IMR-90 (cell line): Measurements from ENCODE around the gene LRRC2. TPM values are rescaled to one million over a fixed set of nuclear protein-coding genes. Genes with fewer than 3 reads are reported as not detected.

Experiments used
- ATAC-seq: fragments of 200-7000 bp; cut with Tn5 transposase; 2 replicates; pipeline ENCODE4 v1.9.1; 2020; ENCODE audit warnings: low read depth, mild to moderate bottlenecking, moderate library complexity
- BruUV-seq: library from RNA; stranded (reverse); fragments of 400-500 nt; replicated peaks from 2 replicates; lab custom pipeline; 2021; lab: Mats Ljungman, UMichigan
- CTCF ChIA-PET: fragments of 300-600 bp; formaldehyde crosslinking; extraction: SDS; loops from one replicate; lab custom pipeline; 2021; ENCODE audit warnings: antibody characterized with exemption; lab: Yijun Ruan, JAX
- POLR2A ChIA-PET: fragments of 300-600 bp; sonication (Branson Sonifier 250); formaldehyde crosslinking; loops from one replicate; lab custom pipeline; 2022; ENCODE audit warnings: antibody characterized with exemption; ENCODE audit not compliant: unreplicated experiment; lab: Charles Lee
- DNase-seq: peaks from one replicate; pipeline ENCODE4 v3.0.0; 2013
- H2AFZ ChIP-seq: replicated peaks from 2 replicates; pipeline ENCODE3; 2013; ENCODE audit warnings: low read length, mild to moderate bottlenecking; ENCODE audit not compliant: poor library complexity
- H2AK5ac ChIP-seq: 2 replicates; pipeline ENCODE4 v1.6.1; 2013; ENCODE audit warnings: low read depth, low read length, inconsistent platforms
- H2AK9ac ChIP-seq: replicated peaks from 2 replicates; pipeline ENCODE3; 2013; ENCODE audit warnings: mild to moderate bottlenecking, low read depth, low read length, moderate library complexity; ENCODE audit not compliant: poor library complexity
- H2BK120ac ChIP-seq: 2 replicates; pipeline ENCODE4 v1.6.1; 2013; ENCODE audit warnings: low read depth, low read length, inconsistent platforms
- H2BK15ac ChIP-seq: 3 replicates; pipeline ENCODE4 v1.6.1; 2013; ENCODE audit warnings: low read depth, low read length, inconsistent platforms
- H2BK20ac ChIP-seq: 2 replicates; pipeline ENCODE4 v1.6.1; 2013; ENCODE audit warnings: low read depth, mild to moderate bottlenecking, inconsistent platforms, low read length, moderate library complexity
- H2BK5ac ChIP-seq: 2 replicates; pipeline ENCODE4 v1.6.1; 2013; ENCODE audit warnings: mild to moderate bottlenecking, low read depth, low read length, inconsistent platforms; ENCODE audit not compliant: poor library complexity, severe bottlenecking
- H3K14ac ChIP-seq: replicated peaks from 2 replicates; pipeline ENCODE4 v1.6.1; 2013; ENCODE audit warnings: low read depth, low read length, inconsistent platforms
- H3K18ac ChIP-seq: 2 replicates; pipeline ENCODE4 v1.6.1; 2013; ENCODE audit warnings: low read depth, low read length, control low read depth
- H3K23ac ChIP-seq: 2 replicates; pipeline ENCODE4 v1.6.1; 2013; ENCODE audit warnings: low read depth, low read length, inconsistent platforms
- H3K27ac ChIP-seq: 2 replicates; pipeline ENCODE4 v1.5.1; 2013; ENCODE audit warnings: mild to moderate bottlenecking, control low read depth, low read length; ENCODE audit not compliant: insufficient read depth
- H3K27me3 ChIP-seq: 2 replicates; pipeline ENCODE4 v1.6.1; 2013; ENCODE audit warnings: low read length; ENCODE audit not compliant: control insufficient read depth, insufficient read depth
- H3K36me3 ChIP-seq: 2 replicates; pipeline ENCODE4 v1.6.1; 2013; ENCODE audit warnings: low read length, mixed read lengths; ENCODE audit not compliant: control insufficient read depth, insufficient read depth
- H3K4ac ChIP-seq: 2 replicates; pipeline ENCODE4 v1.6.1; 2013; ENCODE audit warnings: low read depth, low read length, inconsistent platforms
- H3K4me1 ChIP-seq: 2 replicates; pipeline ENCODE4 v1.6.1; 2013; ENCODE audit warnings: low read length, mixed read lengths; ENCODE audit not compliant: control insufficient read depth, insufficient read depth
- H3K4me2 ChIP-seq: 2 replicates; pipeline ENCODE4 v1.6.1; 2013; ENCODE audit warnings: low read depth, mild to moderate bottlenecking, control low read depth, low read length, moderate library complexity
- H3K4me3 ChIP-seq: 2 replicates; pipeline ENCODE4 v1.5.1; 2013; ENCODE audit warnings: low read depth, mild to moderate bottlenecking, control low read depth, low read length, moderate library complexity; ENCODE audit not compliant: insufficient read depth
- H3K56ac ChIP-seq: 2 replicates; pipeline ENCODE4 v1.6.1; 2013; ENCODE audit warnings: low read length, inconsistent platforms; ENCODE audit not compliant: insufficient read depth; ENCODE audit errors: extremely low read depth
- H3K79me1 ChIP-seq, 2 experiments: 2 replicates each; pipeline ENCODE4 v1.6.1; 2013; ENCODE audit warnings: low read length in 2 of 2, inconsistent platforms in 1 of 2, low read depth in 1 of 2
- H3K9ac ChIP-seq: 2 replicates; pipeline ENCODE4 v1.6.1; 2013; ENCODE audit warnings: low read depth, low read length, control low read depth
- H3K9me1 ChIP-seq: 2 replicates; pipeline ENCODE4 v1.6.1; 2013; ENCODE audit warnings: low read length, inconsistent platforms; ENCODE audit not compliant: insufficient read depth
- H3K9me3 ChIP-seq: 2 replicates; pipeline ENCODE4 v1.6.1; 2013; ENCODE audit warnings: low read length; ENCODE audit not compliant: control insufficient read depth, insufficient read depth
- H4K20me1 ChIP-seq: 2 replicates; pipeline ENCODE4 v1.6.1; 2013; ENCODE audit warnings: low read length, inconsistent platforms; ENCODE audit not compliant: insufficient read depth
- H4K5ac ChIP-seq: 2 replicates; pipeline ENCODE4 v1.6.1; 2013; ENCODE audit warnings: mild to moderate bottlenecking, low read depth, low read length, control low read depth
- H4K8ac ChIP-seq, 2 experiments: 2 replicates each; pipeline ENCODE4 v1.6.1; 2013; ENCODE audit warnings: low read depth in 2 of 2, low read length in 2 of 2, control low read depth in 1 of 2, inconsistent platforms in 1 of 2
- H4K91ac ChIP-seq: 2 replicates; pipeline ENCODE4 v1.6.1; 2013; ENCODE audit warnings: low read depth, low read length, inconsistent platforms; ENCODE audit not compliant: insufficient read depth
- ELK1 ChIP-seq: fragments of 150-350 bp; IDR thresholded peaks from 2 replicates; pipeline ENCODE4 v1.6.1; 2016; ENCODE audit warnings: low read depth, mild to moderate bottlenecking, low read length, moderate library complexity, borderline replicate concordance
- WGBS, 2 experiments: methylation state at CpG; one replicate each; pipeline versions ENCODE4 v1.1.5 to v1.1.7; 2013; ENCODE audit warnings: missing lambda C conversion rate in 2 of 2; ENCODE audit not compliant: insufficient read length in 1 of 2; ENCODE audit errors: extremely low coverage in 2 of 2; 5-methylcytosine and 5-hydroxymethylcytosine counted together
- dilution Hi-C: fragments of 300-500 bp; cut with HindIII; formaldehyde crosslinking; loops from one replicate; pipeline ENCODE4 v1.14.3; 2018; ENCODE audit warnings: low sequenced_read_pairs; ENCODE audit not compliant: unreplicated experiment
- in situ Hi-C: fragments of 300-500 bp; cut with MboI; formaldehyde crosslinking; loops from 3 replicates; pipeline ENCODE4 v1.14.3; 2019; ENCODE audit warnings: low sequenced_read_pairs, inconsistent platforms, mixed read lengths
- intact Hi-C: fragments of 100-400 bp; cut with micrococcal nuclease; formaldehyde crosslinking; loops from 2 replicates; pipeline ENCODE4 v1.10.0; 2022
- polyA plus RNA-seq, 3 experiments: library from polyadenylated mRNA; depleted of rRNA; stranded (reverse); fragments of >200 nt; gene quantifications; 2 replicates each; pipeline ENCODE4 v1.2.3, GENCODE V29; 2012; ENCODE audit warnings: low replicate concordance in 1 of 3
- total RNA-seq: library from RNA; depleted of rRNA; stranded (reverse); fragments of >200 nt; gene quantifications from 2 replicates; pipeline ENCODE4 v1.2.3, GENCODE V29; 2012

The LRRC2 gene
- total and polyA plus RNA-seq, 2 of the 4 experiments (the other 2 are of a cell fraction): 2.9 to 4.1 TPM

DNA sequence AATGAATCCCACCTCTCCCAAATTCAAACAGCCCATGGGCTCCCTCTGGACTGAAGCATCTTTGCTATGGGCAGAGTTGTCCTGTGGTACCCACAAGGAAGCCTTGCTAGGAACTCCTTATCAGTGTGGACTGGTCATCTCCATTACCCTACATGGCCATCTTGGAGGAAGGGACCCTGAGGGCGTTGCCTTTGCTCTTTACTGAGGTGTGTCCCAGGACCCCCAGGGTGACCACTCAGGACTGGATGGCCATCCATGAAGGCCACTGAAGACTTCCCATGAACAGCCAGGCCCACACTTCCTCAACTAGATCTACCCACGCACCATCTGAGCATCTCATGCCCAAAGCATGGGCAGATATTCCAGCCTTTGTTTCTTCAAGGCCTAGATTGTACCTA, 48.3 kb downstream of the LRRC2 start:
- no peak overlapping the region for H3K23ac ChIP-seq
- no TSS peak for BruUV-seq
- H2AK9ac ChIP-seq: no peak overlapping the region
- intact Hi-C loops: no loop called here
- H4K5ac ChIP-seq: peak overlapping the region; percentile 59; the same call in 1 of the 2 replicates
- no peaks in the 10 kb centered on the region for H4K20me1 ChIP-seq
- H3K4me1 ChIP-seq: peaks cover 7% of the 10 kb centered on the region
- H3K27ac ChIP-seq: no peak overlapping the region
- H3K56ac ChIP-seq: no peak overlapping the region
- peak overlapping the region; percentile 77 for H2AK5ac ChIP-seq
- H3K79me1 ChIP-seq: no peaks in the 10 kb centered on the region
- peak overlapping the region; percentile 77 for H2BK20ac ChIP-seq
- no CpG with 5 or more reads among the region's 2 CpGs for whole genome bisulfite sequencing, 2 experiments
- peaks cover 2% of the 10 kb centered on the region; the same call in 1 of the 2 replicates for H3K36me3 ChIP-seq
- peak overlapping the region; percentile 67; the same call in 1 of the 3 replicates for H2BK15ac ChIP-seq
- in situ Hi-C loops: no loop called here
- no peak for DNase-seq
- CTCF ChIA-PET: interaction anchor here (1.5 kb wide), 1 partner anchor 29 kb away, joined by 3 read pairs; no protein-coding TSS in a partner anchor
- H3K18ac ChIP-seq: peak overlapping the region; percentile 48; the same call in 1 of the 2 replicates
- H3K14ac ChIP-seq: peak overlapping the region; percentile 60; the same call in 1 of the 2 replicates
- TF ChIP-seq ELK1: no peak
- H4K91ac ChIP-seq: peak overlapping the region; percentile 8
- H3K9me1 ChIP-seq: peaks cover 12% of the 10 kb centered on the region
- H3K27me3 ChIP-seq: no peaks in the 10 kb centered on the region
- H3K9ac ChIP-seq: no peak overlapping the region
- H3K4me2 ChIP-seq: no peak overlapping the region
- H3K4ac ChIP-seq: peak overlapping the region; percentile 55
- peak overlapping the region; percentile 65 for H2BK5ac ChIP-seq
- H4K8ac ChIP-seq: peak overlapping the region in 1 of 2 experiments; percentile 45; a peak in 2 of 4 replicates
- peak overlapping the region; percentile 92 for H2BK120ac ChIP-seq
- POLR2A ChIA-PET: interaction anchor here (0.8 kb wide), 1 partner anchor 34 kb away, joined by 5 read pairs; no protein-coding TSS in a partner anchor
- dilution Hi-C loops: no loop called here
- H3K9me3 ChIP-seq: no peaks in the 10 kb centered on the region
- ATAC-seq: no peak
- H2AFZ ChIP-seq: no peak overlapping the region
- no peak overlapping the region for H3K4me3 ChIP-seq
